Liver (tissue), 9 donors: ENCODE measurements around the gene PDE4D. TPM values are rescaled to one million over a fixed set of nuclear protein-coding genes. Genes with fewer than 3 reads are reported as not detected.

Experiments
- DNase-seq: peaks from one replicate; pipeline ENCODE4 v3.0.0-alpha.2; 2017; ENCODE audit warnings: low spot score
- H3K27ac ChIP-seq, 2 donors: one replicate each; pipeline ENCODE4 v1.7.0; 2013; ENCODE audit warnings: inconsistent platforms in 2 of 2, low read length in 2 of 2, control low read depth in 1 of 2, low read depth in 1 of 2, mild to moderate bottlenecking in 1 of 2
- H3K27me3 ChIP-seq, 4 donors: one replicate each; pipeline versions ENCODE4 v1.6.1 to v1.7.0; 2013; ENCODE audit warnings: low read length in 3 of 4, inconsistent platforms in 1 of 4, mild to moderate bottlenecking in 1 of 4, moderate library complexity in 1 of 4; ENCODE audit not compliant: control insufficient read depth in 4 of 4, insufficient read depth in 4 of 4
- H3K36me3 ChIP-seq, 4 donors: one replicate each; pipeline versions ENCODE4 v1.6.1 to v1.7.0; 2013; ENCODE audit warnings: low read length in 3 of 4, mild to moderate bottlenecking in 3 of 4, low read depth in 1 of 4, moderate library complexity in 1 of 4; ENCODE audit not compliant: control insufficient read depth in 4 of 4, insufficient read depth in 3 of 4
- H3K4me1 ChIP-seq, 4 donors: one replicate each; pipeline versions ENCODE4 v1.6.1 to v1.7.0; 2013; ENCODE audit warnings: low read length in 3 of 4, mild to moderate bottlenecking in 3 of 4, moderate library complexity in 1 of 4; ENCODE audit not compliant: control insufficient read depth in 4 of 4, insufficient read depth in 4 of 4
- H3K4me3 ChIP-seq, 3 donors: one replicate each; pipeline versions ENCODE4 v1.6.1 to v1.7.0; 2013; ENCODE audit warnings: low read length in 3 of 3, control low read depth in 1 of 3, low read depth in 1 of 3, mild to moderate bottlenecking in 1 of 3
- H3K9ac ChIP-seq, 2 donors: one replicate each; pipeline ENCODE4 v1.7.0; 2013; ENCODE audit warnings: low read length in 2 of 2, mild to moderate bottlenecking in 2 of 2, moderate library complexity in 2 of 2, control low read depth in 1 of 2, low read depth in 1 of 2
- H3K9me3 ChIP-seq, 4 donors: one replicate each; pipeline versions ENCODE4 v1.6.1 to v1.7.0; 2013; ENCODE audit warnings: low read length in 3 of 4; ENCODE audit not compliant: control insufficient read depth in 4 of 4
- ATF3 ChIP-seq: IDR thresholded peaks from 2 replicates; pipeline ENCODE4 v1.6.1; 2016; ENCODE audit warnings: antibody characterized with exemption
- CTCF ChIP-seq: fragments of 150-350 bp; IDR thresholded peaks from 2 replicates; pipeline ENCODE4 v1.5.1; 2017; ENCODE audit warnings: improper control_type of control experiment, low read depth, low read length; ENCODE audit not compliant: missing input control
- EGR1 ChIP-seq, 2 donors: IDR thresholded peaks; 2 replicates each; pipeline ENCODE4 v1.6.1; 2016 to 2018; ENCODE audit warnings: antibody characterized with exemption in 2 of 2, low read depth in 2 of 2
- FOXA1 ChIP-seq: IDR thresholded peaks from 2 replicates; pipeline ENCODE4 v1.6.1; 2016; ENCODE audit warnings: antibody characterized with exemption
- FOXA2 ChIP-seq: IDR thresholded peaks from 2 replicates; pipeline ENCODE4 v1.6.1; 2016; ENCODE audit warnings: antibody characterized with exemption
- GABPA ChIP-seq, 2 donors: IDR thresholded peaks in 1 of 2; conservative IDR thresholded peaks in 1 of 2; 2 replicates each; pipeline ENCODE4 v1.6.1; 2016; ENCODE audit warnings: antibody characterized with exemption in 2 of 2, mild to moderate bottlenecking in 1 of 2, moderate library complexity in 1 of 2
- HNF4A ChIP-seq, 2 donors: conservative IDR thresholded peaks; 2 replicates each; pipeline ENCODE4 v1.6.1; 2016; ENCODE audit warnings: antibody characterized with exemption in 2 of 2, mild to moderate bottlenecking in 2 of 2
- HNF4G ChIP-seq: IDR thresholded peaks from 2 replicates; pipeline ENCODE4 v1.6.1; 2016; ENCODE audit warnings: antibody characterized with exemption
- JUND ChIP-seq, 2 donors: IDR thresholded peaks; 2 replicates each; pipeline ENCODE4 v1.6.1; 2016; ENCODE audit warnings: antibody characterized with exemption in 2 of 2
- MAX ChIP-seq: IDR thresholded peaks from 2 replicates; pipeline ENCODE4 v1.6.1; 2016; ENCODE audit warnings: antibody characterized with exemption
- NR2F2 ChIP-seq: IDR thresholded peaks from 2 replicates; pipeline ENCODE4 v1.6.1; 2016; ENCODE audit warnings: antibody characterized with exemption
- RAD21 ChIP-seq, 2 donors: IDR thresholded peaks; 2 replicates each; pipeline ENCODE4 v1.6.1; 2016; ENCODE audit warnings: antibody characterized with exemption in 2 of 2, mild to moderate bottlenecking in 2 of 2
- REST ChIP-seq: IDR thresholded peaks from 2 replicates; pipeline ENCODE4 v1.6.1; 2016; ENCODE audit warnings: antibody characterized with exemption, mild to moderate bottlenecking
- RXRA ChIP-seq, 2 donors: IDR thresholded peaks; 2 replicates each; pipeline ENCODE4 v1.6.1; 2017 to 2018; ENCODE audit warnings: antibody characterized with exemption in 2 of 2, mild to moderate bottlenecking in 1 of 2
- SP1 ChIP-seq: IDR thresholded peaks from 2 replicates; pipeline ENCODE4 v1.6.1; 2018; ENCODE audit warnings: antibody characterized with exemption, mild to moderate bottlenecking
- TAF1 ChIP-seq: conservative IDR thresholded peaks from 2 replicates; pipeline ENCODE4 v1.6.1; 2016; ENCODE audit warnings: antibody characterized with exemption, mild to moderate bottlenecking
- YY1 ChIP-seq: IDR thresholded peaks from 2 replicates; pipeline ENCODE4 v1.6.1; 2016; ENCODE audit warnings: antibody characterized with exemption, mild to moderate bottlenecking
- ZBTB33 ChIP-seq: IDR thresholded peaks from 2 replicates; pipeline ENCODE4 v1.6.1; 2016; ENCODE audit warnings: antibody characterized with exemption
- WGBS: extraction: QIAGEN DNeasy Blood & Tissue Kit; methylation state at CpG from one replicate; pipeline ENCODE4 v1.1.7; 2013; 5-methylcytosine and 5-hydroxymethylcytosine counted together
- polyA plus RNA-seq, 2 donors: library from polyadenylated mRNA; stranded (reverse) in 1 of 2; unstranded in 1 of 2; fragments of 200-250 nt in 1 of 2; fragments of >200 nt in 1 of 2; fragmentation: Nextera tagmentation in 1 of 2; extraction: Ambion mirVana in 1 of 2; gene quantifications; one replicate each; pipeline versions ENCODE4 v1.2.1 to v1.2.3, GENCODE V29; 2013 to 2015
- total RNA-seq, 2 donors: library from RNA; depleted of rRNA; stranded (reverse); fragments of >200 nt; gene quantifications; one replicate each; pipeline ENCODE4 v1.2.3, GENCODE V29; 2014
- donor health status: healthy.
- donor health status: healthy.
- donor health status: healthy.
- donor health status: healthy.
- donor health status: healthy.

The PDE4D gene
- total and polyA plus RNA-seq, 4 donors, result 0.67 to 11.9 (median 6.5) TPM

GRCh38 chr5:59471463-59471862 lies 422.1 kb downstream of the PDE4D start:
- Histone ChIP-seq H3K9ac (no peak overlapping the region), H3K9me3 (no peaks in the 10 kb centered on the region), H3K27ac (no peak overlapping the region), H3K4me3 (no peak overlapping the region), H3K36me3 (no peaks in the 10 kb centered on the region), H3K4me1 (peaks cover 0 to 7% (median 5%) of the 10 kb centered on the region in 4 donors), H3K27me3 (no peaks in the 10 kb centered on the region)
- TF ChIP-seq EGR1 (IDR thresholded peaks at IDR 0.05; ENCODE audit: low read depth in 2 of 2), result no peak
- TF ChIP-seq HNF4A (conservative IDR thresholded peaks at IDR 0.05), result no peak
- no peak for TF ChIP-seq MAX
- TF ChIP-seq RAD21 (IDR thresholded peaks at IDR 0.05), result no peak
- TF ChIP-seq YY1, result no peak
- no peak for TF ChIP-seq HNF4G
- no peak for TF ChIP-seq ZBTB33
- no peak for TF ChIP-seq FOXA1
- no peak for TF ChIP-seq NR2F2
- TF ChIP-seq RXRA (IDR thresholded peaks at IDR 0.05), result no peak
- TF ChIP-seq JUND (IDR thresholded peaks at IDR 0.05), result no peak
- TF ChIP-seq ATF3, result no peak
- no peak for TF ChIP-seq FOXA2
- 61% methylated on average over 1 of the region's 1 CpG for WGBS
- DNase-seq, result no peak

GRCh38 chr5:59467969-59468368 lies 425.6 kb downstream of the PDE4D start:
- peaks cover 0 to 11% (median 9%) of the 10 kb centered on the region in 4 donors for H3K4me1 ChIP-seq
- no peak for DNase-seq
- H3K36me3 ChIP-seq, result no peaks in the 10 kb centered on the region
- no peak overlapping the region for H3K27ac ChIP-seq
- H3K9me3 ChIP-seq, result no peaks in the 10 kb centered on the region
- no peak overlapping the region for H3K4me3 ChIP-seq
- WGBS, result 95% methylated on average over 2 of the region's 2 CpGs
- no peak overlapping the region for H3K9ac ChIP-seq
- no peaks in the 10 kb centered on the region for H3K27me3 ChIP-seq
- TF ChIP-seq FOXA2, result no peak
- no peak for TF ChIP-seq RAD21 (IDR thresholded peaks at IDR 0.05)
- TF ChIP-seq ATF3, result no peak
- no peak for TF ChIP-seq TAF1
- TF ChIP-seq YY1, result no peak
- no peak for TF ChIP-seq HNF4A (conservative IDR thresholded peaks at IDR 0.05)
- no peak for TF ChIP-seq JUND (IDR thresholded peaks at IDR 0.05)
- TF ChIP-seq NR2F2, result no peak
- no peak for TF ChIP-seq GABPA (IDR thresholded peaks at IDR 0.05 in 1 of 2, conservative IDR thresholded peaks at IDR 0.05 in 1 of 2)
- no peak for TF ChIP-seq MAX
- TF ChIP-seq CTCF, result no peak
- TF ChIP-seq REST, result no peak
- no peak for TF ChIP-seq HNF4G
- no peak for TF ChIP-seq EGR1 (IDR thresholded peaks at IDR 0.05; ENCODE audit: low read depth in 2 of 2)
- no peak for TF ChIP-seq SP1
- TF ChIP-seq ZBTB33, result no peak
- TF ChIP-seq FOXA1, result no peak
